Kidney (tissue), 14 donors: Measurements from ENCODE around the gene HNRNPM. TPM values are rescaled to one million over a fixed set of nuclear protein-coding genes. Genes with fewer than 3 reads are reported as not detected.

Source experiments
- DNase-seq, 5 donors: peaks; one replicate each; pipeline ENCODE4 v3.0.0-alpha.2; 2013 to 2020
- FAIRE-seq: peaks from 2 replicates; lab custom pipeline; 2012; peaks lifted over from hg19 to GRCh38; lab: Jason Lieb, UNC
- H3K27ac ChIP-seq, 2 donors: one replicate each; pipeline ENCODE4 v1.7.0; 2013; ENCODE audit warnings: low read depth in 2 of 2, low read length in 2 of 2, inconsistent platforms in 1 of 2
- H3K27me3 ChIP-seq: one replicate; pipeline ENCODE4 v1.7.1; 2013; ENCODE audit warnings: low read length, inconsistent platforms; ENCODE audit not compliant: control insufficient read depth, insufficient read depth
- H3K36me3 ChIP-seq, 3 donors: one replicate each; pipeline versions ENCODE4 v1.7.0 to v1.7.1; 2013; ENCODE audit warnings: low read length in 3 of 3, control low read depth in 1 of 3, inconsistent platforms in 1 of 3; ENCODE audit not compliant: insufficient read depth in 3 of 3, control insufficient read depth in 2 of 3
- H3K4me1 ChIP-seq, 3 donors: one replicate each; pipeline versions ENCODE4 v1.7.0 to v1.7.1; 2013; ENCODE audit warnings: low read length in 3 of 3, inconsistent platforms in 1 of 3, low read depth in 1 of 3; ENCODE audit not compliant: control insufficient read depth in 2 of 3, insufficient read depth in 2 of 3
- H3K4me3 ChIP-seq, 3 donors: one replicate each; pipeline versions ENCODE4 v1.7.0 to v1.8.1; 2013; ENCODE audit warnings: low read length in 3 of 3, control low read depth in 1 of 3, inconsistent platforms in 1 of 3
- H3K9ac ChIP-seq, 3 donors: one replicate each; pipeline versions ENCODE4 v1.7.0 to v1.7.1; 2013; ENCODE audit warnings: low read length in 3 of 3, control low read depth in 1 of 3, inconsistent platforms in 1 of 3
- H3K9me3 ChIP-seq, 3 donors: one replicate each; pipeline versions ENCODE4 v1.7.0 to v1.7.1; 2013; ENCODE audit warnings: low read length in 3 of 3, control low read depth in 1 of 3, inconsistent platforms in 1 of 3; ENCODE audit not compliant: control insufficient read depth in 2 of 3, insufficient read depth in 1 of 3
- CTCF ChIP-seq: IDR thresholded peaks from 3 replicates; pipeline ENCODE4 v1.5.1; 2012; ENCODE audit warnings: mild to moderate bottlenecking, moderate library complexity, borderline replicate concordance; ENCODE audit not compliant: insufficient read depth; ENCODE audit errors: extremely low read depth
- intact Hi-C: fragments of 100-400 bp; cut with DNase I; formaldehyde crosslinking; loops from one replicate; pipeline ENCODE4 v1.11.1; 2022
- polyA plus RNA-seq: library from polyadenylated mRNA; stranded (reverse); fragments of 350-450 nt; fragmentation: Illumina TruSeq; extraction: RNeasy Lipid Tissue Mini Kit (QIAGEN cat#74804); gene quantifications from one replicate; pipeline ENCODE4 v1.2.3, GENCODE V29; 2014; ENCODE audit warnings: low read depth, low replicate concordance; ENCODE audit not compliant: insufficient read depth
- total RNA-seq: library from RNA; stranded (reverse); fragmentation: NEBNext Ultra II Directional; extraction: Animal tissue kit (Norgen Biotek cat#: 25700); gene quantifications from one replicate; pipeline ENCODE4 v1.2.1, GENCODE V29; 2021
- donor health status: control.
- donor health status: control.
- donor health status: control.
- donor health status: control.
- donor health status: control.
- donor health status: DM: yes; HTN: yes; CAD: no.
- donor health status: Normal renal cell carcinoma (clear cell type).

The HNRNPM gene
- total and polyA plus RNA-seq, 2 donors from 2014 or later, result 103 to 164 TPM

DNA sequence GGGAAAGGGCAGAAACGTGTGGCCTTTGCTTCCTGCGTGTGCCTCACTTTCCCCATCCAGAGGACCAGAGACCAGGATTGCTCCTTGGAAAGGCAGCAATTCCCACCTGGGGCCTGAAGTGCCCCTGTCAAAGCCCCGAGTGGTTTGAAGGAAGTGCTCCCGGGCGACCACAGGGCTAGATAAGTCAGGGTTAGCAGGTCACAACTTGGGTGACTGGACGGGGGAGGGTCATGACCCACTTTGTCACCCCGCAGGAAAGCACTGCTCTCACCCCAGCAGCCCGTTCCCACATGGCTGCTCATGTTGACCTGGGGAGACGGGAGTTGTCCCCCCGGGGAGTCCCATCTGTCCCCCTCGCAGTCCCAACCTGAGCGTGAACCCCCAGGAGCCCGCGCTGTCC lies 57.2 kb downstream of the HNRNPM start:
- Histone ChIP-seq H3K27me3 (no peaks in the 10 kb centered on the region), H3K9ac (no peak overlapping the region), H3K4me3 (no peak overlapping the region), H3K36me3 (no peaks in the 10 kb centered on the region), H3K4me1 (peaks cover 0 to 3% (median 3%) of the 10 kb centered on the region in 3 donors), H3K27ac (no peak overlapping the region), H3K9me3 (no peaks in the 10 kb centered on the region)
- DNase-seq (no peak), FAIRE-seq (no peak)
- TF ChIP-seq CTCF, result no peak
- intact Hi-C loops, result loop anchor here (10.0 kb wide), 1 partner anchor 87 kb away; the partner anchor contains the start of gene MARCHF2

GRCh38 chr19:8503510-8503909 lies 58.7 kb downstream of the HNRNPM start:
- intact Hi-C loops, result loop anchor here (10.0 kb wide), 1 partner anchor 89 kb away; the partner anchor contains the start of gene MARCHF2
- DNase-seq, result no peak
- no peaks in the 10 kb centered on the region for H3K9me3 ChIP-seq
- no peak overlapping the region for H3K27ac ChIP-seq
- no peak for TF ChIP-seq CTCF
- no peaks in the 10 kb centered on the region for H3K27me3 ChIP-seq
- H3K36me3 ChIP-seq, result no peaks in the 10 kb centered on the region
- peaks cover 0 to 3% (median 3%) of the 10 kb centered on the region in 3 donors for H3K4me1 ChIP-seq
- FAIRE-seq, result no peak
- no peak overlapping the region for H3K9ac ChIP-seq
- no peak overlapping the region for H3K4me3 ChIP-seq

GRCh38 chr19:8504171-8504570 lies 59.4 kb downstream of the HNRNPM start:
- H3K4me1 ChIP-seq, result peaks cover 0 to 3% (median 3%) of the 10 kb centered on the region in 3 donors
- H3K27me3 ChIP-seq, result no peaks in the 10 kb centered on the region
- no peak overlapping the region for H3K4me3 ChIP-seq
- intact Hi-C loops, result loop anchor here (10.0 kb wide), 1 partner anchor 89 kb away; the partner anchor contains the start of gene MARCHF2
- no peaks in the 10 kb centered on the region for H3K36me3 ChIP-seq
- no peak for TF ChIP-seq CTCF
- H3K27ac ChIP-seq, result no peak overlapping the region
- DNase-seq (no peak), FAIRE-seq (no peak)
- no peaks in the 10 kb centered on the region for H3K9me3 ChIP-seq
- H3K9ac ChIP-seq, result no peak overlapping the region

DNA sequence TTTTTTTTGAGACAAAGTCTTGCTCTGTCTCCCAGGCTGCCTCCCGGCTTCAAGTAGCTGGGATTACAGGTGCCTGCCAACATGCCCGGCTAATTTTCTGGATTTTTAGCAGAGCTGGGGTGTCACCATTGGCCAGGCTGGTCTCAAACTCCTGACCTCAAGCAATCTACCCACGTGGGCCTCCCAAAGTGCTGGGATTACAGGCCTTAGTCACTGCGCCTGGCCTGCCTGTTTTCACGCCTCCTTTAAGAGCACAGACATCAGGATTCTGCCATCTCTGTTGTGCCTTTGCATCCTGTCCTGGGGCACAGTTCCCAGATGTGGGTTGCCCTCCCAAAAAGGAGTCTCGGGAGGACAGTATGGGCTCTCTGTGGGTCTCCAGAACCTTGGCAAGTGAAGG lies 60.1 kb downstream of the HNRNPM start:
- Histone ChIP-seq H3K4me1 (peaks cover 0 to 3% (median 3%) of the 10 kb centered on the region in 3 donors), H3K9ac (no peak overlapping the region), H3K27ac (no peak overlapping the region), H3K27me3 (no peaks in the 10 kb centered on the region), H3K4me3 (no peak overlapping the region), H3K9me3 (no peaks in the 10 kb centered on the region), H3K36me3 (no peaks in the 10 kb centered on the region)
- FAIRE-seq (no peak), DNase-seq (no peak)
- TF ChIP-seq CTCF, result no peak
- intact Hi-C loops, result loop anchor here (10.0 kb wide), 1 partner anchor 90 kb away; the partner anchor contains the start of gene MARCHF2
